Measurements from ENCODE around the gene AMPD3. TPM values are rescaled to one million over a fixed set of nuclear protein-coding genes. Genes with fewer than 3 reads are reported as not detected.

The AMPD3 gene
- total RNA-seq, 1 donor from 2014 or later, result 13.9 TPM

DNA sequence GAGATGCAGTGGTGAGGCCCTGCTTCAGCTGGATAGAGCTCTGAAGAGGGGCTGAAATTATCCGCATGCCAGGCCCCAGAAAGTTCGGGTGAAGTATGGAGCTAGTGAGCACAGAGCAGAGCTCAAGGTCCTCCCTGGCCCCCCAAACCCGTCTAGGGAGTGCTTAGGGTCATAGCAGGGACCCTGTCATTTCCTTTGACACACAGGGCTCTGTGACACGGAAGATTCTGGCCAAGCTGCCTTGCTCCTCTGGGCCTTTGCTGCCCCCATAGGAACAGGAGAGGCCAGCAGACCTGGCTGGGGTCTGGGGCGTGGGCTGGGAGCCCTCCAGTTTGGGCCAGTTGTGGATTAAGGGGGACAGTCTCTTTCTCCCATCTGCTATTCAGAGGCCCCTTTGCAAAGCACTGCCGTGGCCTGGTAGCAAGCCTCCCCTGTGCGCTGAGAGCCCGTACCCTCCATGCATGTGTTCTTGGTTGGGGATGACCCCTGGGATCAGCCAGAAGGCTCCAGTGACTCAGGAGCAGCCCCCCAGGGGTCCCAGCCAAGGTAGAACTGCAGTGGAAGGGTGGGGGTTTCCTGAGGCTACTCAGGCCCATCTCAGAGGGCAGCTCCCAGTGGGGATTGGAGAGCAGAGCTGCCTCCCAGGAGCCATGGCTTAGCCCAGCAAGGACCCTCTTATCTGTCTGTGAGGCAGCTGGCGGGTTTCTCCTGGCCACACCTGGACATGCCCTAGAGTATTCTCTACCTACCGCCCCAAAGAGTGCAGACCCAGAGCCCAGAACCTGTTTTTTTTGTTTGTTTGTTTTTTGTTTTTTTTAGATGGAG is 43.6 kb downstream of the AMPD3 start:
- intact Hi-C loops (cut with micrococcal nuclease), result no loop called here
- no peak for DNase-seq (ENCODE audit: low spot score)
- no peaks in the 10 kb centered on the region for H3K9me3 Mint-ChIP-seq
- H3K27me3 Mint-ChIP-seq (ENCODE audit: insufficient read depth), result no peaks in the 10 kb centered on the region
- H3K4me3 Mint-ChIP-seq, result no peak overlapping the region
- H3K4me1 Mint-ChIP-seq (ENCODE audit: low read depth), result peaks cover 5% of the 10 kb centered on the region
- peaks cover 30% of the 10 kb centered on the region for H3K36me3 Mint-ChIP-seq (ENCODE audit: low read depth)
- H3K27ac Mint-ChIP-seq, result no peak overlapping the region

DNA sequence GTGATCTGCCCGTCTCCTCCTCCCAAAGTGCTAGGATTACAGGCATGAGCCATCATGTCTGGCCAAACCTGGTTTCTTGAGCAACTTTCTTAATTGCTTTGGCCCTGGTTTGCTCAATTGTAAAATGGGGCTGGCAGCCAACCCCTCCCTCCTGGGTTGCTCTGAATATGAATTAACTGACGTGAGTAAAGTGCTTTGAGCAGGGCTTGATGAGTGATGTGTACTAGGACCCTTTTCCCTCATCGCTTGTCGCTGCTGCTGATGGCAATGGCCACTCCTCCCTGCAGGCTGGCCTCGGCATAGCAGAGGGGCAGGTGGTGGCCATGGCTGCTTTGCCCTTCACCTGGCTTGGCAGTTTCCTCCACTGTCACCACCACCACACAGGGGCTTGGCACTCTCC is 44.4 kb downstream of the AMPD3 start:
- H3K4me1 Mint-ChIP-seq (ENCODE audit: low read depth), result peaks cover 5% of the 10 kb centered on the region
- intact Hi-C loops (cut with micrococcal nuclease), result no loop called here
- DNase-seq (ENCODE audit: low spot score), result no peak
- H3K27ac Mint-ChIP-seq, result no peak overlapping the region
- no peaks in the 10 kb centered on the region for H3K9me3 Mint-ChIP-seq
- H3K27me3 Mint-ChIP-seq (ENCODE audit: insufficient read depth), result no peaks in the 10 kb centered on the region
- H3K36me3 Mint-ChIP-seq (ENCODE audit: low read depth), result peaks cover 34% of the 10 kb centered on the region
- no peak overlapping the region for H3K4me3 Mint-ChIP-seq

DNA sequence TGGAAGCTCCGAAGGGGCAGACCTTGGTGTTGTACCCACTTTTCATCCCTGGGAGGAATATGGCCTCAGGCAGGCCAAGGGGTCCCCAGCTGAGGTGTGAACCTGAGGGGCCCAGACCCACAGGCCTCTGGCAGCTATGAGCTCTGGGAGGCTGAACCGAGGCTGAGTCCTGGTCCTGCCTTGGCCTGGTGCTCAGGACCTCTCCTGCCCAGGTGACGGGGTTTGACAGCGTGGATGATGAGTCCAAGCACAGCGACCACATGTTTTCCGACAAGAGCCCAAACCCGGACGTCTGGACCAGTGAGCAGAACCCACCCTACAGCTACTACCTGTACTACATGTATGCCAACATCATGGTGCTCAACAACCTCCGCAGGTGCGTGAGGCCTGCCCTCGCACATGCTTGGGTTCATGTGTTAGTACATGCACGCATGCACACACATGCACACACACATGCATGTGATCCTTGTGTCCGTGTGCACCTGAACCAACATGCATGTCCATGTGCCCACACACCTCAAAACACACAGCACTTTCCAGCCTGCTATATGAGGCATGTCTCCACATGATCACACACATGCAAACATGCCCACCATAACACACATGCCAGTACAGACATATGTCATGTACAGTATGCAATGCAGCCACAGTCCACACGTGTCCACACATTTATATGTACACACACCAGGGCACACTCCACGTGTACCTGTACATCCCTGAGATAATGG is 45.0 kb downstream of the AMPD3 start:
- Mint-ChIP-seq H3K4me3 (no peak overlapping the region), H3K27ac (no peak overlapping the region), H3K4me1 (ENCODE audit: low read depth) (peaks cover 5% of the 10 kb centered on the region), H3K9me3 (no peaks in the 10 kb centered on the region), H3K27me3 (ENCODE audit: insufficient read depth) (no peaks in the 10 kb centered on the region), H3K36me3 (ENCODE audit: low read depth) (peaks cover 37% of the 10 kb centered on the region)
- intact Hi-C loops (cut with micrococcal nuclease), result no loop called here
- no peak for DNase-seq (ENCODE audit: low spot score)

DNA sequence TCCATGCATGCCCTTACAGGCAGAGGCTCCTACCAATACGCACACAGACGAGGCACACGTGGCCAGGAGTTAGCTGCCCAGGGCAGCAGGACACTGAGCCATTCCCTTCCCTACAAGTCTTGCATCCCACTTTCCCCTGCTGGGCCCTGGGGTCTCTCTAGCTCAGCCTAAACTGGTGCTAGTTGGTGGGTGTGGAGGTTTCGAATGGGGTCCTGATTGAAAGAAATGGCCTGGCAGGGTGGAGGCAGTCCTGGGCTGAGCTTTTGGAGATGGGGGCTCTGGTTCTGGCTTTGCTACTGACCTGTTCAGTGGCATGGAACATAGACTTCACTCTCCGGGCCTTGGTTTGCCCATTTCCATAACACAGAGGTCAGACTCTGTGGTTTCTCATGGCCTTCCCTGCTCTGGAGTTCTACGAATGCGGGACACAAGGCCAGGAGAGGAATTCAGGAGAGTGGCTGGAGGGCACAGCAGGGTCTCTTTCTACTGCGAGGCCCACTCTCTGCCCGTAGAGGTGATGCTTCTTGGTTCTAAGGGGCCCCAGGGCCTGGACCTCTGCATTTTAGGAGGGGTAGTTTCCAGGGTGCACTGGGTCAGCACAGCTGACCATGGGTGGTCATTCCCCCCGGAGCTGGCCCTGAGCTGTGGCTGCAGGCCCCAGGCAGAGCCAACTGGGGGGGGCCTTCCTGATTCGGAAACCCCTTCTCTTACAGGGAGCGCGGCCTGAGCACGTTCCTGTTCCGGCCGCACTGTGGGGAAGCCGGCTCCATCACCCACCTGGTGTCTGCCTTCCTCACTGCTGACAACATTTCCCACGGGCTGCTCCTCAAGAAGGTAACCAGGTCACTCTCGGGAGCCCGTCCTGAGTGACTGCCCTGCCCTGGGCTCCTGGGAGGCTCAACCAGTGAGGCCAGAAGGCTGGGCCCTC is 46.0 kb downstream of the AMPD3 start:
- intact Hi-C loops (cut with micrococcal nuclease), result no loop called here
- H3K9me3 Mint-ChIP-seq, result no peaks in the 10 kb centered on the region
- DNase-seq (ENCODE audit: low spot score), result no peak
- peaks cover 5% of the 10 kb centered on the region for H3K4me1 Mint-ChIP-seq (ENCODE audit: low read depth)
- no peak overlapping the region for H3K4me3 Mint-ChIP-seq
- peaks cover 45% of the 10 kb centered on the region for H3K36me3 Mint-ChIP-seq (ENCODE audit: low read depth)
- no peaks in the 10 kb centered on the region for H3K27me3 Mint-ChIP-seq (ENCODE audit: insufficient read depth)
- H3K27ac Mint-ChIP-seq, result no peak overlapping the region

DNA sequence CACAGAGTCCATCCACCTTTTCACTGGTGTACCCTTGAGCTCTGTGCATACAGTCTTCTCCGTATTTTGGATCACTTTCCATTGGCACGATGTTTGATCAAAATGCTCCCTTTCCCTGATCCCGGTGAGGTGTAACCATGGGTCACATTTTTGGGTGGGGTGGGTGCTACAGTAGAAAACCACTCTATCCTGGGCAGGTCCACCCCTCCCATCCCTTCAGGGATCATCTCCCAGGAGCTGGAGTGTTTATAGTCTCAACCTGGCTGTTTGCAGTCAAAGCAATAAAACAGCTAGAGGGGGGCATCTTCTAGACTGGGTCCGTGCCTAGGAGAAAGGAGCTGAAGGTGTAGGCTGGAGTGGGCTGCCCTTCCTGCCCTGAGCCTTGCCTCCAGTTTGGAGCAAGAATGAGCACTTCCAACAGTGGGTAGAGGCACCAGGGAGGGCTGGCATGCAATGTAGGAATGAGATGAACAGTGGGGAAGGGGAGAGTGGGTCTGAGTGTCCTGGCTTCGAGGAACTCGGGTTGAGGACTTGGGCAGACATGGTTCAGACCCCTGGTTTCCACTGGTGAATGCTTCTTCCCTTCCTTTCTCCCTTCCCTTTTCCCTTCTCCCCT is 47.1 kb downstream of the AMPD3 start:
- intact Hi-C loops (cut with micrococcal nuclease), result no loop called here
- peaks cover 43% of the 10 kb centered on the region for H3K36me3 Mint-ChIP-seq (ENCODE audit: low read depth)
- peaks cover 5% of the 10 kb centered on the region for H3K4me1 Mint-ChIP-seq (ENCODE audit: low read depth)
- no peak for DNase-seq (ENCODE audit: low spot score)
- H3K4me3 Mint-ChIP-seq, result no peak overlapping the region
- no peaks in the 10 kb centered on the region for H3K27me3 Mint-ChIP-seq (ENCODE audit: insufficient read depth)
- no peaks in the 10 kb centered on the region for H3K9me3 Mint-ChIP-seq
- no peak overlapping the region for H3K27ac Mint-ChIP-seq

DNA sequence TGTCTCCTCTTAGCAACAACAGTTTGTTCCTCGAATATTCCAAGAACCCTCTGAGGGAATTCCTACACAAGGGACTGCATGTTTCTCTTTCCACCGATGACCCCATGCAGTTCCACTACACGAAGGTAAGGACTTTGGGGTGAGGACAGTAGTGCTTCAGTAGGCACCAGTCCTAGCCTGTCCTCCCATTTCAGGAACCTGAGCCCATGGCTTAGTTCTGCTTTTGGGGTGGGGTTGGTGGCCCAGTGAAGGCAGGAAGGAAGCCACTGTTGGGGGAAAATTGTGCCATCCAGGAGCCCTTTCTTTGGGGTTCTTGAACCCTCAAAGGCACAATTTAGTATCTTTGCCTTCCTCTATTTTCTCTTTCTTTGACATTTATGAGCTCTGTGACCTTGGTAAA is 47.7 kb downstream of the AMPD3 start:
- H3K9me3 Mint-ChIP-seq, result no peaks in the 10 kb centered on the region
- no peak for DNase-seq (ENCODE audit: low spot score)
- intact Hi-C loops (cut with micrococcal nuclease), result no loop called here
- H3K27ac Mint-ChIP-seq, result no peak overlapping the region
- peaks cover 5% of the 10 kb centered on the region for H3K4me1 Mint-ChIP-seq (ENCODE audit: low read depth)
- peaks cover 43% of the 10 kb centered on the region for H3K36me3 Mint-ChIP-seq (ENCODE audit: low read depth)
- H3K27me3 Mint-ChIP-seq (ENCODE audit: insufficient read depth), result no peaks in the 10 kb centered on the region
- H3K4me3 Mint-ChIP-seq, result no peak overlapping the region

DNA sequence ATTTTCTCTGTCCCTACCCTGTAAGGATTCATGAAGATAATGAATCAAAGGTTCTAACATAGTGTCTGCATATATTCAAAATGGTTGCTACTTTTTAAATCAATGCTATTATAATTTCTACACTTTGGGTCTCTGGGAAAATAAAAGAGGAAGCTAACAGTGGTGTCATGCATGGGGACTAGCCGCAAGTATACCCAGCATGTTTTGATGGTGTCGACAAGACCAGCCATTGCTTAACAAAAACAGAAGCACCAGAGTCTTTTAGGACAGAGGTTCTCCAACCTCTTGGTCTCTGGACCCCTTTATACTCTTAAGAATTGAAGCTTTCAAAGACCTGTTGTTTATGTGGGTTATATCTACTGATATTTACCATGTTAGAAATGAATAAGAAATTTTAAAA is 48.2 kb downstream of the AMPD3 start:
- no peaks in the 10 kb centered on the region for H3K9me3 Mint-ChIP-seq
- H3K4me1 Mint-ChIP-seq (ENCODE audit: low read depth), result peaks cover 5% of the 10 kb centered on the region
- no peak overlapping the region for H3K27ac Mint-ChIP-seq
- no peak for DNase-seq (ENCODE audit: low spot score)
- intact Hi-C loops (cut with micrococcal nuclease), result no loop called here
- H3K4me3 Mint-ChIP-seq, result no peak overlapping the region
- H3K36me3 Mint-ChIP-seq (ENCODE audit: low read depth), result peaks cover 39% of the 10 kb centered on the region
- H3K27me3 Mint-ChIP-seq (ENCODE audit: insufficient read depth), result no peaks in the 10 kb centered on the region

DNA sequence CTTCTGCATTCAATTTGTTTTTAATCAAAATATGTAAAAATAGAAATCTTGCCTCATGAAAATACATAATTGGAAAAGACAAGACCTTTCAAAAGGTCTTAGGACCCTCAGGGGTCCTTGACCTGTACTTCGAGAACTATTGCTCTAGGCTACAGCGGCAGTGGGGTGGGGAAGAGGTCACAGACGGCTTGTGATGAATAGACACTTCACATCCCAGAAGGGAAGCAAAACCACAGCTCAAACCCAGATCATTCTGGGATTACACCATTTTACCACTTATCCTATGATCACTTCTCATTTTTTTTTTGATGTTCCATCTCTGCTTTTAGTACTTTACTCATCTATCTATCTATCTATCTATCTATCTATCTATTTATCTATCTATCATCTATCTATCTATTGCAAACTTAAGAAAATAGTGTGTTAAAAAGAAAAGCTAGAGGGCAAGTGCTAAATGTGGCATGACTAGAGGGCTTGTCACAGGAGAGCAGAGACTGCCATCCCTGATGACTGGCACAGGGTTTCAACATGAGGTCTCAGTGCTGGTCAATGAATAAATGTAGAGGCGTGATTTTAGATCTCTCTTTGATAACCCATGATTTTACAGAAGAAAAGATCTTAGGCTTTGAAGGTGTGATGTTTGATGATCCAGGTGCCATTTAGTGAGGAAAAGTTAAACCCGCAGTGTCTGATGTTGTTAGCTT is 48.9 kb downstream of the AMPD3 start:
- Mint-ChIP-seq H3K9me3 (no peaks in the 10 kb centered on the region), H3K36me3 (ENCODE audit: low read depth) (peaks cover 39% of the 10 kb centered on the region), H3K27me3 (ENCODE audit: insufficient read depth) (no peaks in the 10 kb centered on the region), H3K4me1 (ENCODE audit: low read depth) (peaks cover 5% of the 10 kb centered on the region), H3K4me3 (no peak overlapping the region), H3K27ac (no peak overlapping the region)
- no peak for DNase-seq (ENCODE audit: low spot score)
- intact Hi-C loops (cut with micrococcal nuclease), result no loop called here

DNA sequence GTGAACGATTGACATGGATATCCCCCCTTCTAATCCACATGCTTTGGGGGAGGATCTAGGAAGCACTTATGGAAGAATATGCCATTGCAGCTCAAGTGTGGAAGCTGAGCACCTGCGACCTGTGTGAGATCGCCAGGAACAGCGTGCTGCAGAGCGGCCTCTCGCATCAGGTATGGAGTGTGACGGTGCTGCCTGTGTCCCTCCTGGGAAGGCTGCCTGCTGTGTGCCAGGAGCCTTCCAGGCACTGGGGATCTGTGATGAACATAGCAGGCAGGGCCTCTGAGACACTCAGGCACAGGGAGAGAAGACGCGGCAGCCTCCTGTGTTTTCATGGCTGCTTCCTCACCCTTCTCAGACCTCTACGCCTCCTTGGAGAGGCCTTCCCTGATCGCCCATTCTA is 49.4 kb downstream of the AMPD3 start:
- DNase-seq (ENCODE audit: low spot score), result no peak
- Mint-ChIP-seq H3K9me3 (no peaks in the 10 kb centered on the region), H3K36me3 (ENCODE audit: low read depth) (peaks cover 39% of the 10 kb centered on the region), H3K4me3 (no peak overlapping the region), H3K27me3 (ENCODE audit: insufficient read depth) (no peaks in the 10 kb centered on the region), H3K27ac (no peak overlapping the region), H3K4me1 (ENCODE audit: low read depth) (peaks cover 5% of the 10 kb centered on the region)
- intact Hi-C loops (cut with micrococcal nuclease), result no loop called here

DNA sequence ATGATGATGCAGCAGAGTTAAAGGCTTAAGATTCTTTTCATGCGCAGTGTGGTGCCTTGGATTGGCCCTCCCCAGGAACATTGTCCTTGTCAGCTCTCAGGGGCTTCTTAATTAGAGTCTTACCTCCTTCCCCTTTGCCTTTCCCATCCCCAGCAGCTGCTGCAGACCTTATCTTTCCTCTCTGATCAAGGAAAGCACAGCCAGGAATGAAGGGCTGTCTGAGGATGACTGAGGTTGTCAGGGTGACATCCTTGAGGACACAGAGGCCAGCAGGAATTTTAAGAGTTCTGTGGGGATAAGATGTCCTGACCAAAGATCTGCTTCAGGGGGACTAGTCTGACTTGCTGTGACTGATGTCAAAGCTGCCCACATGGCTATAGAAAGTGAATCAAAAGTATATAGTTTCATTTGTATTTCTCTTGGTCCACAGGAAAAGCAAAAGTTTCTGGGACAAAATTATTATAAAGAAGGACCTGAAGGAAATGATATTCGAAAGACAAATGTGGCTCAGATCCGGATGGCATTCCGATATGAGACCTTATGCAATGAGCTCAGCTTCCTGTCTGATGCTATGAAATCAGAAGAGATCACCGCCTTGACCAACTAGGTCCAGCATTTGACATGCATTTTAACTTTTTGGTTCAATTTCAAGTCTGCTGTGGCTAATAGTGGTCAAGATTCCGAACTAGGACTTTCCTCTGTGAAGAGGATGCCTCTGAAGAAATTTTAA is 50.4 kb downstream of the AMPD3 start:
- DNase-seq (ENCODE audit: low spot score), result no peak
- Mint-ChIP-seq H3K27ac (no peak overlapping the region), H3K4me1 (ENCODE audit: low read depth) (peaks cover under 1% of the 10 kb centered on the region), H3K27me3 (ENCODE audit: insufficient read depth) (no peaks in the 10 kb centered on the region), H3K9me3 (no peaks in the 10 kb centered on the region), H3K36me3 (ENCODE audit: low read depth) (peaks cover 33% of the 10 kb centered on the region), H3K4me3 (no peak overlapping the region)
- intact Hi-C loops (cut with micrococcal nuclease), result no loop called here

DNA sequence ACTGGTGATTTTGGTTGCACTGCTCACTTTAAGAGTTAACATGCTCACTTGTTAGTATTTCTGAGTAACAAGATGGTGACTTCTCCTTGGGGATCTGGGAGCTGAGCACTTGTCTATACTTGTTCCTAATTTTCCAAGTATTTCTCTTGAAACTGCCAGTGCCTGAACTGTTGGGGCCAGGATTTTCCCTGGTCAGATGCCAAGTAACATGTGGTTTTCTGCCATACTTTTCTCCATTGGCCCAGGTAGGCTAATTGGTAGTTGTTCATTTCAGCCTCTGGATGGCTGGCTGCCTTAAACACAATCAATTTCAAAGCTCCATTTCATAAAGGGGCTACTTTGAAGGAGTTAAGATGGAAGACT is 50.9 kb downstream of the AMPD3 start:
- peaks cover 36% of the 10 kb centered on the region for H3K36me3 Mint-ChIP-seq (ENCODE audit: low read depth)
- no peaks in the 10 kb centered on the region for H3K27me3 Mint-ChIP-seq (ENCODE audit: insufficient read depth)
- no peak overlapping the region for H3K27ac Mint-ChIP-seq
- H3K4me3 Mint-ChIP-seq, result no peak overlapping the region
- H3K4me1 Mint-ChIP-seq (ENCODE audit: low read depth), result no peaks in the 10 kb centered on the region
- intact Hi-C loops (cut with micrococcal nuclease), result no loop called here
- no peak for DNase-seq (ENCODE audit: low spot score)
- no peaks in the 10 kb centered on the region for H3K9me3 Mint-ChIP-seq

All from activated T-helper 1 cell treated with anti-CD3 and anti-CD28 coated beads, Interleukin-12 subunit alpha, Interleukin-12 subunit beta, Interleukin-2, Interleukin-4 antibody, amounts not matched to agents 30 ng/mL and 10 ng/mL and 1 ng/mL, durations not matched to agents 14 hours and 24 hours and 36 hours (primary cell).